ENCODE data around the gene GOLGA6L1. TPM values are rescaled to one million over a fixed set of nuclear protein-coding genes. Genes with fewer than 3 reads are reported as not detected.
"Not testable (repeated sequence)": the region's sequence is repeated elsewhere in the genome, so short reads cannot be mapped to it uniquely, and the experiment has no call there.

Gene GOLGA6L1, protein sequence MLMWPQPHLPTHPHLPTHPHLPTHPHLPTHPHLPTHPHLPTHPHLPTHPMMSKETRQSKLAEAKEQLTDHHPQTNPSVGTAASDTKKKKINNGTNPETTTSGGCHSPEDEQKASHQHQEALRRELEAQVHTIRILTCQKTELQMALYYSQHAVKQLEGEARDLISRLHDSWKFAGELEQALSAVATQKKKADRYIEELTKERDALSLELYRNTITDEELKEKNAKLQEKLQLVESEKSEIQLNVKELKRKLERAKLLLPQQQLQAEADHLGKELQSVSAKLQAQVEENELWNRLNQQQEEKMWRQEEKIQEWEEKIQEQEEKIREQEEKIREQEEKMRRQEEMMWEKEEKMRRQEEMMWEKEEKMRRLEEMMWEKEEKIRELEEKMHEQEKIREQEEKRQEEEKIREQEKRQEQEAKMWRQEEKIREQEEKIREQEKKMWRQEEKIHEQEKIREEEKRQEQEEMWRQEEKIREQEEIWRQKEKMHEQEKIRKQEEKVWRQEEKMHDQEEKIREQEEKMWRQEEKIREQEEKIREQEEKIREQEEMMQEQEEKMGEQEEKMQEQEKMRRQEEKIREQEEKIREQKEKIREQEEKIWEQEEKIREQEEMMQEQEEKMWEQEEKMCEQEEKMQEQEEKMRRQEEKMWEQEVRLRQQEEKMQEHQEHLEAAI
- not detected for polyA plus RNA-seq (2012; ENCODE audit: low read depth, missing spikeins)

DNA sequence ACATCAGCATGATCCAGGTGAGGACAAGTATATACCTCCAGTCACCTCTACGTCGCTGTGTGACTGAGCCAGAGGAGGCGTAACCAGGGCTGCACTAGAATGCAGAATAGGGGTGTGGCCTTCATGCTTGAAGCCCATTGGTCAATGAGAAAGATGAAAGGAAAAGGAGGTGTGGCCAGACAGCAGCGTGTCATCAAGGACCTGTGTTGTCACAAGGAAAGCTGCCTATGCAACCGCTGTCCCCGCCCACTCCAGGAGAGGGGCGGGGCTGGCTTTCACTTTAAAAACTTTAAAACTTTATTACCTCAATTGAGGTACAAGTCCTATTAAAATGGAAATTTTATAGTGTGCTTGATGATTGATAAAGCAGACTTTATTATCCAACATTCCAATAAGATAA lies at the start of gene GOLGA6L1:
TSS of gene GOLGA6L1 (minus strand) at position 101 of the 400 bp plus-strand sequence. CDS start at position 10, 91 bp downstream.
- not testable (repeated sequence) for DNase-seq (ENCODE audit: insufficient read length, low spot score); FAIRE-seq

DNA sequence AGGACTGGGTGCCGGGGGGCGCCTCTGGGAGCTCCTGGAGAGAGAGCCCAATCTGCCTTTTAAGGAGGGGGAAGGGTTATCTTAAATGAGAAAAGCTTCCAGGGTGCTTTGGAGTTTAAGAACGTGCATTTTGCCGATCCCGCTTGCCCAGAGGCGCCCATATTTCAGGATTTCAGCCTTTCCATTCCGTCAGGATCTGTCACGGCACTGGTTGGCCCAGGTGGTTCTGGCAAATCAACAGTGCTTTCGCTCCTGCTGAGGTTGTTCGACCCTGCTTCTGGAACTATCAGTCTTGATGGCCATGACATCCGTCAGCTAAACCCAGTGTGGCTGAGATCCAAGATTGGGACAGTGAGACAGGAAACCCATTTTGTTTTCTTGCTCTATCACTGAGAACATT lies 44.6 kb upstream of the GOLGA6L1 start:
- DNase-seq (ENCODE audit: insufficient read length, low spot score); FAIRE-seq: not testable (repeated sequence)

DNA sequence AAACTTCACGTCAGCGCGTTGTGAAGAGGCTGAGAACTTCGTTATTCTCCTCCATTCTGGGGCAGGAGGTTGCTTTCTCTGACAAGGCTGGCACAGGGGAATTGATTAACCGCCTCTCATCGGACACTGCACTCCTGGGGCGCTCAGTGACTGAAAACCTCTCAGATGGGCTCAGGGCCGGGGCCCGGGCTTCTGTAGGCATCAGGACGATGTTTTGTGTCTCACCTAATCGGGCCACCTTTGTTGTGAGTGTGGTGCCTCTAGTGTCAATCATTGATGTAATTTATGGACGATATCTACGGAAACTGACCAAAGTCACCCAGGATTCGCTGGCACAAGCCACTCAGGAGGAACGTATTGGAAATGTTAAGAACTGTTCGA lies 43.9 kb upstream of the GOLGA6L1 start:
- DNase-seq (ENCODE audit: insufficient read length, low spot score); FAIRE-seq: not testable (repeated sequence)

DNA sequence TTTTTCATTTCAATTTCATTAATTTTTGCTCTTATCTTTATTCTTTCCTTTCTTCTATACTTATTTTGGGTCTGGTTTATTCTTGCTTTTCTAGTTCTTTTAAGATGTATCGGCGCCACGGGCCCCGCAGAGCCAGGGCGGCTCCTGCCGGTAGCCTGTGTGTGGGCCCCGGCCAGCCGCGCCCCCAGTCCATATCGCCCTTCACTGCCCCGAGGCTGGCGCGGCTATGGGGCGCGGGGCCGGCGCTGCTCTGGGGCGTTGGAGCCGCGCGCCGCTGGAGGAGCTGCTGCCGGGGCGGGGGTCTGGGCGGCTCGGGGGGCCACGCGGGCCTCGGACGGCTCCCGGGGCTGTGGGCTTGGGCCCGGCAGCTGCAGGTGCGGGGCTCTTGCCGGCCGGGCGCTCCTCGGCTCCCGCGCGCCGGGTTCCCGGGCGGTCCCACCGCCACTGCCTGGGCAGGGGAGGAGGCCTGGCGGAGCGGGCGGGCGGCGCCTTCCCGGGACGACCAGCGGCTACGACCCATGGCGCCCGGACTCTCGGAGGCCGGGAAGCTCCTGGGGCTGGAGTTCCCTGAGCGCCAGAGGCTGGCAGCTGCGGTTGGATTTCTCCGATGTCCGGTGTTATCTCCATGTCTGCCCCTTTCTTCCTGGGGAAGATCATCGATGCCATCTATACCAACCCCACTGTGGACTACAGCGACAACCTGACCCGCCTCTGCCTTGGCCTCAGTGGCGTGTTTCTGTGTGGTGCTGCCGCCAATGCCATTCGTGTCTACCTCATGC lies 43.3 kb upstream of the GOLGA6L1 start:
- not testable (repeated sequence) for FAIRE-seq
- peak; percentile 0 for DNase-seq (ENCODE audit: insufficient read length, low spot score)

DNA sequence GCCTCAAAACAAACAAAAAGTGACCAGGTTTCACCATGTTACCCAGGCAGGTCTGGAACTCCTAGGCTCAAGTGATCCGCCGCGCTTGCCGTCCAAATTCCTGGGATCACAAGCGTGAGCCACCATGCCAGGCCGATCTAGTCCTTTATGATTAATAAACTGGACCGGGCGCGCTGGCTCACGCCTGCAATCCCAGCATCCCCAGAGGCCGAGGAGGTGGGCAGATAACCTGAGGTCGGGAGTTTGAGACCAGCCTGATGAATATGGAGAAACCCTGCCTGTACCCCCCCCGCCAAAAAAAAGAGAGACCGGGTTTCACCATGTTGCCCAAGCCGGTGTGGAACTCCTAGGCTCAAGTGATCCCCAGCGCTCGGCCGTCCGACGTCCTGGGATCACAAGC lies 40.1 kb upstream of the GOLGA6L1 start:
- DNase-seq (ENCODE audit: insufficient read length, low spot score); FAIRE-seq: not testable (repeated sequence)

DNA sequence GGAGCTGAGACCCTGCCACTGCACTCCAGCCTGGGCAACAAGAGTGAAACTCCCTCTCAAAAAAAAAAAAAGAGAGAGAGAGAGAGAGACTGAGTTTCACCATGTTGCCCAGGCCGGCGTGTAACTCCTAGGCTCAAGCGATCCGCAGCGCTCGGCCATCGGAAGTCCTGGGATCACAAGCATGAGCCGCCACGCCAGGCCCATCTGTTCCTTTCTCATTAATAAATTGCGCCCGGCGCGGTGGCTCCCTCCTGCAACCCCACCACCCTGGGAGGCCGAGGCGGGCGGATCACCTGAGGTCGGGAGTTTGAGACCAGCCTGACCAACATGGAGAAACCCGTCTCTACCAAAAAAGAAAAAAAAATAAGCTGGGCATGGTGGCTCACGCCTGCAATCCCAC lies 39.0 kb upstream of the GOLGA6L1 start:
- DNase-seq (ENCODE audit: insufficient read length, low spot score); FAIRE-seq: not testable (repeated sequence)

DNA sequence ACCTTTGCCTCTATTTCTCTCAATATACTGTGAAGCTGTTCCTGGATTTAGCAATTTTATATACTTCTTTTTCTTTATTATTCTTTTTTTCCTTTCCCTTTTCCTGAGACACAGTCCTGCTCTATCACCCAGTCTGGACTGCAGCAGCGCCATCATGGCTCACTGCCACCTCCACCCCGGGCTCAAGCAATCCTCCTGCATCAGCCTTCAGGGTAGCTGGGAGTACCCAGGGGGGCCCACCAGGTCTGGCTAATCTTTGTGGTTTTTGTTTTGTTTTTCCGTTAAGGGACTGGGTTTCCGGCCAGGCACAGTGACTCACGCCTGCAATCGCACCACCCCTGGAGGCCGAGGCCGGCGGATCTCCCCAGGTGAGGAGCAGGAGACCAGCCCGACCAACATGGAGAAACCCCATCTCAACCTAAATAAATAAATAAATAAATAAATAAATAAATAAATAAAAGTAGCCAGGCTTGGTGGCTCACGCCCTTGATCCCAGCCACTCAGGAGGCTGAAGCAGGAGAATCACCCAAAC lies 38.1 kb upstream of the GOLGA6L1 start:
- FAIRE-seq; DNase-seq (ENCODE audit: insufficient read length, low spot score): not testable (repeated sequence)

DNA sequence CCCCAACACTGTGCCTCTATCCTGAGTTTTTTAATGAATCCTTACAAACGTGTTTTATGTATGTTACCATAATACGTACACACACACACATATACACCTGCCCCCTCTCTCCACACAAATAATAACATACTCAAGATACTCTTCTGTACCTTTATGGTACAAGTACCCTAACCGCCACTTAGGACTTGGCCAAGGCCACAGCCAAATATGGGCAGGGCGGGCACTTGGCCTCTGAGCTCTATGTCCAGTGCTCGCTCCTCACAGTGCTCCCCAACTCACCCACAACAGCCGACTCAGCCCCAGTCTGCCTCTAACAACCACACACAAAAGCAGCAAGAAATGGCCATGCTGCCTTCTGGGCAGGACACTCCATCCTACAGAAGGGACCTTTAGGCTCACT lies 3.8 kb downstream of the GOLGA6L1 start:
- FAIRE-seq; DNase-seq (ENCODE audit: insufficient read length, low spot score): not testable (repeated sequence)

DNA sequence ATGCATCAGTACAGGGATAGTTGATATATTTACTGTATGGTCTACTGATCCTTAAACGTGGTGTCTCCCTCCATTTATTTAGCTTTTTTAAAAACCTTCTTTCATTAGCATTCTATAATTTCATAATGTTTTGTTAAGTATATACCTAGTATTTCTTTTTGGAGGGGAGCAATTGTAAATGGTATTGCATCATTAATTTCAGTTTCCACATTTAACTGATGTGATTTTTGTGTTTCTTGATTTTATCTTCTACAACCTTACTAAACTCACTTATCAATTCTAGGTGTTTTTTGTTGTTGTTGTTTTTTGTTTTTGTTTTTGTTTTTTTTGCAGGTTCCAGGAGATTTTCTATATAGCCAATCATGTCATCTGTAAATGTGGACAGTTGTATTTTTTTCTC lies 18.4 kb downstream of the GOLGA6L1 start:
- no peak for TF ChIP-seq POLR2A (IDR thresholded peaks at IDR 0.05; ENCODE audit: low read depth, low read length)
- no peak for TF ChIP-seq POU2F2 (IDR thresholded peaks at IDR 0.05; ENCODE audit: low read depth, low read length)
- no peak for TF ChIP-seq PAX5 (IDR thresholded peaks at IDR 0.05; ENCODE audit: insufficient read depth, low read length, severe bottlenecking)
- TF ChIP-seq SPI1 (IDR thresholded peaks at IDR 0.05; ENCODE audit: low read depth, low read length): no peak
- TF ChIP-seq POLR2AphosphoS5 (IDR thresholded peaks at IDR 0.05; ENCODE audit: low read depth, low read length): no peak
- TF ChIP-seq TAF1 (IDR thresholded peaks at IDR 0.05; ENCODE audit: low read depth, low read length): no peak
- no peak for FAIRE-seq
- DNase-seq (ENCODE audit: insufficient read length, low spot score): no peak

DNA sequence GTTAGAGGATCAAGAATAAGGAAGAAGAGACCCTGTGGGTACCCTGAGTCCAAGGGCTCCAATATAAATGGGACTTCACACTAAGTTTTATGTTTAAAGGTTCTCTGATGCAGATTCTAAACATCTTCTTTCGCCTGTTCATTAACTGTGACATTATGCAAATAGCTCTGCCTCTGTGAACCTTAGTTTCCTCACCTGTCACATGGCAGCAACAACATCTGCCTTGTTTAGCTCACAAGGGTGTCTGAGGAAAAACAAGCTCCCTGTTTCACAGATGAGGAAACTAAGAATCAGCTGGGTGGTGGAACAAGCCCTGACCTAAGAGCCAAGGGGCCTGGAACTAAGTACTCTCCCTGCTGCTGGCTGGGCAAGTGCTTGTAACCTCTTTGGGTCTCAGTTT lies 40.8 kb downstream of the GOLGA6L1 start:
- TF ChIP-seq SPI1 (IDR thresholded peaks at IDR 0.05; ENCODE audit: low read depth, low read length) (no peak), POLR2AphosphoS5 (IDR thresholded peaks at IDR 0.05; ENCODE audit: low read depth, low read length) (no peak), POU2F2 (IDR thresholded peaks at IDR 0.05; ENCODE audit: low read depth, low read length) (no peak), PAX5 (IDR thresholded peaks at IDR 0.05; ENCODE audit: insufficient read depth, low read length, severe bottlenecking) (no peak), POLR2A (IDR thresholded peaks at IDR 0.05; ENCODE audit: low read depth, low read length) (no peak), TAF1 (IDR thresholded peaks at IDR 0.05; ENCODE audit: low read depth, low read length) (no peak)
- FAIRE-seq (no peak), DNase-seq (ENCODE audit: insufficient read length, low spot score) (no peak)

DNA sequence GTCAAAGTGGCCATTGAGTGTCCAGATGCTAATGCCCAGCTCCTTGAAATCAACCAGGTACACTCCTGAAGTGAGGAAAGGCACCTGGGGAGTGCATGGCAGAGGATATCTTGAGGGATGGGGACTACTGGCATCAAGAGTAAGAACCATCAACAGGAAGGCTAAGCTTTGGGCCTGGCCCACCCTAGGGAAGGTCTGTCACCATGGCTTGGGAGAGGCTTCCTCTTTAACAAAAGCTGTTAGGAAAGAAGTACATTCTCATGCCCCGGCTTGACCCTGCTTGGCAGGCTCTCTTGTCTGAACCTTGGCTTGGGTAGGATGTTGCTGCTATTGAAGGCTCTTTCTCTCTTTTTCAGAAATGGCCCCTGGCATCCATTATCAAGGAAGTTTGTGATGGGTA lies 53.5 kb downstream of the GOLGA6L1 start:
- no peak for FAIRE-seq
- DNase-seq (ENCODE audit: insufficient read length, low spot score): no peak
- TF ChIP-seq TAF1 (IDR thresholded peaks at IDR 0.05; ENCODE audit: low read depth, low read length) (no peak), POLR2AphosphoS5 (IDR thresholded peaks at IDR 0.05; ENCODE audit: low read depth, low read length) (no peak), POU2F2 (IDR thresholded peaks at IDR 0.05; ENCODE audit: low read depth, low read length) (no peak), POLR2A (IDR thresholded peaks at IDR 0.05; ENCODE audit: low read depth, low read length) (no peak), SPI1 (IDR thresholded peaks at IDR 0.05; ENCODE audit: low read depth, low read length) (no peak), PAX5 (IDR thresholded peaks at IDR 0.05; ENCODE audit: insufficient read depth, low read length, severe bottlenecking) (no peak)

DNA sequence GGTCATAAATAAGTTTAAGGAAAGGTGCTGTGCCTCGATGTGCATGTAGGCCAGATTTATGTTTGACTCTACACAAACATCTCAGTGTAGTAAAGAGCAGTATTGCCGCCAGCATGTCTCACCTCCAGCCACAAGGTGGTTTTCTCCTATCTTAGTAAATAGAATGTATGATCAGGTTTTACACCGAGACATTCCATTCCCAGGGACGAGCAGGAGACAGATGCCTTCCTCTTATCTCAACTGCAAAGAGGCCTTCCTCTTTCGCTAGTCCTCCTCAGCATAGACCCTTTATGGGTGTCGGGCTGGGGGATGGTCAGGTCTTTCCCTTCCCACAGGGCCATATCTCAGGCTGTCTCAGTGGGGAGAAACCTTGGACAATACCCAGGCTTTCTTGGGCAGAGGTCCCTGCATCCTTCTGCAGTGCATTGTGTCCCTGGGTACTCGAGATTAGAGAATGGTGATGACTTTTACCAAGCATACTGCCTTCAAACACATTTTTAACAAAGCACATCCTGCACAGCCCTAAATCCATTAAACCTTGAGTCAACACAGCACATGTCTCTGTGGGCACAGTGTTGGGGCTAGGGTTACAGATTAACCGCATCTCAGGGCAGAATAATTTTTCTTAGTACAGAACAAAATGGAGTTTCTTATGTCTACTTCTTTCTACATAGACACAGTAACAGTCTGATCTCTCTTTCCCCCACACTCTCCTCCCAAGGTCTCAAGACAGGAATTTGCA lies 54.5 kb downstream of the GOLGA6L1 start:
- not testable (repeated sequence) for DNase-seq (ENCODE audit: insufficient read length, low spot score)

More for the DNA sequence above, 54.5 kb downstream of the GOLGA6L1 start:
- not testable (repeated sequence) for FAIRE-seq
